ENCODE data around the gene PRAC2. TPM values are rescaled to one million over a fixed set of nuclear protein-coding genes. Genes with fewer than 3 reads are reported as not detected.

Gene PRAC2
- total RNA-seq, 4 donors from 2014 or later = not detected

- Histone ChIP-seq H3K36me3 (no peaks in the 10 kb centered on the region), H3K9me3 (no peaks in the 10 kb centered on the region), H3K27ac (no peak overlapping the region), H3K4me1 (peaks cover 3 to 5% of the 10 kb centered on the region in 2 donors), H3K4me3 (no peak overlapping the region), H3K27me3 (peaks cover 94 to 98% (median 97%) of the 10 kb centered on the region in 3 donors)
- DNase-seq = no peak
- in situ Hi-C loops (cut with MboI; ENCODE audit: low sequenced_read_pairs in 4 of 4) (loop anchor here in 2 of 4 donors (25.0 kb wide), 3 partner anchors 96 to 279 kb away; partner anchors contain the start of genes HOXB9 (in 1 of the 2) and IGF2BP1 (in 1 of the 2)), intact Hi-C loops (cut with DNase I; ENCODE audit: low total_unique reads) (no loop called here)
- TF ChIP-seq CTCF (IDR thresholded peaks at IDR 0.05 in 4 of 5, conservative IDR thresholded peaks at IDR 0.05 in 1 of 5) (no peak), POLR2A (IDR thresholded peaks at IDR 0.05) (no peak)
- ATAC-seq = no peak
Observed at GRCh38 chr17:48733632-48734328, 10.8 kb downstream of the PRAC2 start.

GRCh38 chr17:48734333-48735061 is 11.5 kb downstream of the PRAC2 start:
- intact Hi-C loops (cut with DNase I; ENCODE audit: low total_unique reads) (no loop called here), in situ Hi-C loops (cut with MboI; ENCODE audit: low sequenced_read_pairs in 4 of 4) (loop anchor here in 2 of 4 donors (25.0 kb wide), 3 partner anchors 97 to 278 kb away; partner anchors contain the start of genes HOXB9 (in 1 of the 2) and IGF2BP1 (in 1 of the 2))
- Histone ChIP-seq H3K27me3 (peaks cover 94 to 97% (median 97%) of the 10 kb centered on the region in 3 donors), H3K4me1 (no peaks in the 10 kb centered on the region), H3K36me3 (no peaks in the 10 kb centered on the region), H3K9me3 (no peaks in the 10 kb centered on the region), H3K4me3 (no peak overlapping the region), H3K27ac (no peak overlapping the region)
- DNase-seq (no peak), ATAC-seq (no peak)
- no peak for TF ChIP-seq CTCF (IDR thresholded peaks at IDR 0.05 in 4 of 5, conservative IDR thresholded peaks at IDR 0.05 in 1 of 5)
- no peak for TF ChIP-seq POLR2A (IDR thresholded peaks at IDR 0.05)

GRCh38 chr17:48735062-48735351 is 12.0 kb downstream of the PRAC2 start:
- in situ Hi-C loops (cut with MboI; ENCODE audit: low sequenced_read_pairs in 4 of 4) = loop anchor here in 2 of 4 donors (25.0 kb wide), 3 partner anchors 98 to 277 kb away; partner anchors contain the start of genes HOXB9 (in 1 of the 2) and IGF2BP1 (in 1 of the 2)
- intact Hi-C loops (cut with DNase I; ENCODE audit: low total_unique reads) = no loop called here
- TF ChIP-seq POLR2A (IDR thresholded peaks at IDR 0.05) (no peak), CTCF (IDR thresholded peaks at IDR 0.05 in 4 of 5, conservative IDR thresholded peaks at IDR 0.05 in 1 of 5) (no peak)
- H3K27me3 ChIP-seq = peaks cover 94 to 97% (median 96%) of the 10 kb centered on the region in 3 donors
- H3K36me3 ChIP-seq = no peaks in the 10 kb centered on the region
- no peaks in the 10 kb centered on the region for H3K9me3 ChIP-seq
- ATAC-seq = no peak
- H3K4me1 ChIP-seq = no peaks in the 10 kb centered on the region
- no peak overlapping the region for H3K27ac ChIP-seq
- DNase-seq = no peak
- H3K4me3 ChIP-seq = no peak overlapping the region

- intact Hi-C loops (cut with DNase I; ENCODE audit: low total_unique reads) (no loop called here), in situ Hi-C loops (cut with MboI; ENCODE audit: low sequenced_read_pairs in 4 of 4) (loop anchor here in 2 of 4 donors (25.0 kb wide), 3 partner anchors 100 to 275 kb away; partner anchors contain the start of genes HOXB9 (in 1 of the 2) and IGF2BP1 (in 1 of the 2))
- no peak for TF ChIP-seq POLR2A (IDR thresholded peaks at IDR 0.05)
- no peak for TF ChIP-seq CTCF (IDR thresholded peaks at IDR 0.05 in 4 of 5, conservative IDR thresholded peaks at IDR 0.05 in 1 of 5)
- Histone ChIP-seq H3K9me3 (no peaks in the 10 kb centered on the region), H3K4me1 (no peaks in the 10 kb centered on the region), H3K4me3 (no peak overlapping the region), H3K27me3 (peaks cover 96 to 98% (median 97%) of the 10 kb centered on the region in 3 donors), H3K36me3 (no peaks in the 10 kb centered on the region), H3K27ac (no peak overlapping the region)
- no peak for ATAC-seq
- no peak for DNase-seq
Observed at GRCh38 chr17:48737330-48738043, 14.5 kb downstream of the PRAC2 start.
